GM18508 (cell line): ENCODE data around the gene CCBE1.
"Not testable (repeated sequence)": the region's sequence is repeated elsewhere in the genome, so short reads cannot be mapped to it uniquely, and the experiment has no call there.

Experiments
- ATAC-seq: cut with Tn5 transposase; IDR thresholded peaks from one replicate; pipeline ENCODE4 v1.9.1; 2021; ENCODE audit warnings: moderate number of reproducible peaks; ENCODE audit not compliant: insufficient read depth, unreplicated experiment

The CCBE1 gene

GRCh38 chr18:59697236-59697932 is at the start of gene CCBE1:
CCBE1 (minus strand) TSS chr18:59697423.
- ATAC-seq = no peak

- ATAC-seq = no peak
Observed at GRCh38 chr18:59744271-59744721, 47.1 kb upstream of the CCBE1 start.

GRCh38 chr18:59743566-59743965 is 46.3 kb upstream of the CCBE1 start:
- no peak for ATAC-seq

GRCh38 chr18:59742325-59743111 is 45.3 kb upstream of the CCBE1 start:
- ATAC-seq = no peak

- ATAC-seq = no peak
Observed at GRCh38 chr18:59740141-59740540, 42.9 kb upstream of the CCBE1 start.

GRCh38 chr18:59737776-59738300 is 40.6 kb upstream of the CCBE1 start:
- no peak for ATAC-seq

- ATAC-seq = not testable (repeated sequence)
Observed at GRCh38 chr18:59737335-59737734, 40.1 kb upstream of the CCBE1 start.

GRCh38 chr18:59736061-59736460 is 38.8 kb upstream of the CCBE1 start:
- ATAC-seq = no peak

GRCh38 chr18:59735269-59735860 is 38.1 kb upstream of the CCBE1 start:
- ATAC-seq = no peak

GRCh38 chr18:59733421-59733820 is 36.2 kb upstream of the CCBE1 start:
- ATAC-seq = no peak

GRCh38 chr18:59730896-59731295 is 33.7 kb upstream of the CCBE1 start:
- no peak for ATAC-seq

- ATAC-seq = no peak
Observed at GRCh38 chr18:59729781-59730180, 32.6 kb upstream of the CCBE1 start.

GRCh38 chr18:59728816-59729215 is 31.6 kb upstream of the CCBE1 start:
- ATAC-seq = no peak

GRCh38 chr18:59725142-59725541 is 27.9 kb upstream of the CCBE1 start:
- no peak for ATAC-seq

- ATAC-seq = no peak
Observed at GRCh38 chr18:59724103-59724502, 26.9 kb upstream of the CCBE1 start.

- no peak for ATAC-seq
Observed at GRCh38 chr18:59721931-59722330, 24.7 kb upstream of the CCBE1 start.

GRCh38 chr18:59721211-59721610 is 24.0 kb upstream of the CCBE1 start:
- no peak for ATAC-seq

- no peak for ATAC-seq
Observed at GRCh38 chr18:59719544-59720181, 22.4 kb upstream of the CCBE1 start.

GRCh38 chr18:59718464-59719157 is 21.4 kb upstream of the CCBE1 start:
- ATAC-seq = no peak

- no peak for ATAC-seq
Observed at GRCh38 chr18:59718108-59718463, 20.9 kb upstream of the CCBE1 start.
